Muscle layer of colon (tissue), 2 donors: ENCODE data around the gene CDK7.
"Not testable (repeated sequence)": the region's sequence is repeated elsewhere in the genome, so short reads cannot be mapped to it uniquely, and the experiment has no call there.

ENCODE experiments used
- H3K27ac ChIP-seq: one replicate; pipeline ENCODE4 v1.7.0; 2013; ENCODE audit warnings: low read depth, mild to moderate bottlenecking, low read length, moderate library complexity
- H3K27me3 ChIP-seq, 2 donors: one replicate each; pipeline ENCODE4 v1.7.0; 2013; ENCODE audit warnings: low read length in 2 of 2, mild to moderate bottlenecking in 2 of 2; ENCODE audit not compliant: insufficient read depth in 2 of 2, control insufficient read depth in 1 of 2
- H3K36me3 ChIP-seq: one replicate; pipeline ENCODE4 v1.7.0; 2013; ENCODE audit warnings: mild to moderate bottlenecking, low read length; ENCODE audit not compliant: insufficient read depth
- H3K4me1 ChIP-seq: one replicate; pipeline ENCODE4 v1.7.0; 2013; ENCODE audit warnings: mild to moderate bottlenecking, low read length; ENCODE audit not compliant: insufficient read depth
- H3K4me3 ChIP-seq, 2 donors: one replicate each; pipeline ENCODE4 v1.7.0; 2013; ENCODE audit warnings: low read length in 2 of 2, low read depth in 1 of 2, mild to moderate bottlenecking in 1 of 2, moderate library complexity in 1 of 2
- H3K9ac ChIP-seq: one replicate; pipeline ENCODE4 v1.7.0; 2013; ENCODE audit warnings: low read length
- H3K9me3 ChIP-seq: one replicate; pipeline ENCODE4 v1.7.0; 2013; ENCODE audit warnings: mild to moderate bottlenecking, low read length
- donor health status: abdominal sarcoma.
- donor health status: Adenocarcinoma of cecum.

Gene CDK7

DNA sequence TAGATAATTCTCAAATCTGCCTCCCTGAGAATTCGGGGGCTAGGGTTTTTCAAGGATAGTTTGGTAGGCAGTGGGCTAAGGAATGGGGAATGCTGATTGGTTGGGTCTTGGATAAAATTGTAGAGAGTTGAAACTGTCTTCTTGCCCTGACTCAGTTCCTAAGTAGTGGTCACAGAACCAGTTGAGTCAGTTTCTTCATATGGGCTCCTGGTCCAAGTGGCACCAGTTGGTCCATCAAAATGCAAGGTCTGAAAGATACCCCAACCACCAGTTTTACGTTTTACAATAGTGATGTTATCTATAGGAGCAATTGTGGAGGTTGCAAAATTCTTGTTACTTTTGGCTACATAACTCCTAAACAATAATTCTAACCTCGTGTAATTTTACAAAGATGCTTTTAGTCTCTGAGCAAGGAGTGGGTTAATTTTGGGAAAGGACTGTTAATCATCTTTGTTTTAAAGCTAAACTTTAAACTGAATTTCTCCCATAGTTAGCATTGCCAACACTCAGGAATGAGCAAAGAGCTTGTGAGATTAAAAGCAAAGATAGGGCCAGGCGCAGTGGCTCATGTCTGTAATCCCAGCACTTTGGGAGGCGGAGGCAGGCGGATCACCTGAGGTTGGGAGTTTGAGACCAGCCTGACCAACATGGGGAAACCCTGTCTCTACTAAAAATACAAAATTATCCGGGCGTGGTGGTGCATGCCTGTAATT is 7.7 kb downstream of the CDK7 start:
- Histone ChIP-seq H3K9me3 (no peaks in the 10 kb centered on the region), H3K27me3 (no peaks in the 10 kb centered on the region), H3K4me3 (no peak overlapping the region), H3K36me3 (peaks cover 4% of the 10 kb centered on the region), H3K9ac (no peak overlapping the region), H3K27ac (no peak overlapping the region), H3K4me1 (no peaks in the 10 kb centered on the region)

- H3K4me3 ChIP-seq, result no peak overlapping the region
- H3K9me3 ChIP-seq, result no peaks in the 10 kb centered on the region
- no peaks in the 10 kb centered on the region for H3K4me1 ChIP-seq
- no peak overlapping the region for H3K9ac ChIP-seq
- H3K27me3 ChIP-seq, result no peaks in the 10 kb centered on the region
- no peak overlapping the region for H3K27ac ChIP-seq
- no peaks in the 10 kb centered on the region for H3K36me3 ChIP-seq
Observed at GRCh38 chr5:69245031-69245430, 10.3 kb downstream of the CDK7 start.

GRCh38 chr5:69248019-69248418 is 13.3 kb downstream of the CDK7 start:
- H3K4me3 ChIP-seq, result no peak overlapping the region
- no peaks in the 10 kb centered on the region for H3K4me1 ChIP-seq
- H3K36me3 ChIP-seq, result no peaks in the 10 kb centered on the region
- H3K27me3 ChIP-seq, result no peaks in the 10 kb centered on the region
- H3K9me3 ChIP-seq, result no peaks in the 10 kb centered on the region
- H3K27ac ChIP-seq, result no peak overlapping the region
- H3K9ac ChIP-seq, result no peak overlapping the region

- Histone ChIP-seq H3K27me3 (no peaks in the 10 kb centered on the region), H3K4me1 (no peaks in the 10 kb centered on the region), H3K4me3 (no peak overlapping the region), H3K9ac (no peak overlapping the region), H3K36me3 (no peaks in the 10 kb centered on the region), H3K9me3 (no peaks in the 10 kb centered on the region), H3K27ac (no peak overlapping the region)
Observed at GRCh38 chr5:69250593-69250992, 15.9 kb downstream of the CDK7 start.

DNA sequence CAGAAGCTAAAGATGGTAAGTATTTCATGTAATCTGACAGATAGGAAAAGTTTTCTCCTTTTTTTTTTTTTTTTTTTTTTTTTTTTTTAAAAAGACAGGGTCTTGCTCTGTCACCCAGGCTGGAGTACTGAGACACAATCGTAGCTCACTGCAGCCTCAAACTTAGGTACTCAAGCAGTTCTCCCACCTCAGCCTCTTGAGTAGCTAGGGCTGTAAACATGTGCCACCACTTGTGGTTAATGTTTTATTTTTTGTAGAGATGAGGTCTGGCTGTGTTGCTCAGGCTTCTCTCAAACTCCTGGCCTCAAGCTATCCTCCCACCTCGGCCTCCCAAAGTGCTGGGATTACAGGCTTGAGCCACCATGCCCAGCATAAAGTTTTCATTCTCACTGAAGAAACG is 17.8 kb downstream of the CDK7 start:
- H3K9ac ChIP-seq, result no peak overlapping the region
- H3K4me3 ChIP-seq, result no peak overlapping the region
- H3K4me1 ChIP-seq, result no peaks in the 10 kb centered on the region
- no peak overlapping the region for H3K27ac ChIP-seq
- H3K36me3 ChIP-seq, result peaks cover 4% of the 10 kb centered on the region
- H3K27me3 ChIP-seq, result no peaks in the 10 kb centered on the region
- no peaks in the 10 kb centered on the region for H3K9me3 ChIP-seq

GRCh38 chr5:69255940-69256339 is 21.3 kb downstream of the CDK7 start:
- H3K9ac ChIP-seq, H3K9me3 ChIP-seq, H3K27ac ChIP-seq, H3K4me1 ChIP-seq, H3K27me3 ChIP-seq, H3K4me3 ChIP-seq: not testable (repeated sequence)
- peaks cover 28% of the 10 kb centered on the region for H3K36me3 ChIP-seq

- Histone ChIP-seq H3K4me3 (no peak overlapping the region), H3K27me3 (no peaks in the 10 kb centered on the region), H3K36me3 (peaks cover 38% of the 10 kb centered on the region), H3K27ac (no peak overlapping the region), H3K9ac (no peak overlapping the region), H3K9me3 (no peaks in the 10 kb centered on the region), H3K4me1 (no peaks in the 10 kb centered on the region)
Observed at GRCh38 chr5:69257577-69257976, 22.9 kb downstream of the CDK7 start.

DNA sequence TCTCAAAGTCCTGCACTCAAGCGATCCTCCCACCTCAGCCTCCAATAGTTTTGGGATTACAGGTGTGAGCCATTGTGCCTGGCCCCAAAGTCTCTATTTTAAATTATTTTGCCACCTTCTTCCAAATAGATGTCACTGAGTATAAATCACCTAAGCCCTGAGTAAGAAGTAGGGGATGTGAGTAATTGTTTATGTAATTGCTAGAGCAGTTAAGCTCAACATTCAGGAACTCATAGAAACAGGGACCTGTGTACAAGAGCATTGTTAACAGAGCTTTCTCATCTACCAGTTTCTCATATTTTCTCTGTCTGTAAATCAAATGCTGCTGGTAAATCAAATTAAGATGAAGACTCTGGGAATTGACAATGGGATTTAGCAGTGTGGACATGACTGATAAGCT is 26.3 kb downstream of the CDK7 start:
- peaks cover 59% of the 10 kb centered on the region for H3K36me3 ChIP-seq
- H3K9ac ChIP-seq, result no peak overlapping the region
- H3K27me3 ChIP-seq, result no peaks in the 10 kb centered on the region
- H3K4me3 ChIP-seq, result no peak overlapping the region
- H3K9me3 ChIP-seq, result no peaks in the 10 kb centered on the region
- H3K4me1 ChIP-seq, result no peaks in the 10 kb centered on the region
- no peak overlapping the region for H3K27ac ChIP-seq

DNA sequence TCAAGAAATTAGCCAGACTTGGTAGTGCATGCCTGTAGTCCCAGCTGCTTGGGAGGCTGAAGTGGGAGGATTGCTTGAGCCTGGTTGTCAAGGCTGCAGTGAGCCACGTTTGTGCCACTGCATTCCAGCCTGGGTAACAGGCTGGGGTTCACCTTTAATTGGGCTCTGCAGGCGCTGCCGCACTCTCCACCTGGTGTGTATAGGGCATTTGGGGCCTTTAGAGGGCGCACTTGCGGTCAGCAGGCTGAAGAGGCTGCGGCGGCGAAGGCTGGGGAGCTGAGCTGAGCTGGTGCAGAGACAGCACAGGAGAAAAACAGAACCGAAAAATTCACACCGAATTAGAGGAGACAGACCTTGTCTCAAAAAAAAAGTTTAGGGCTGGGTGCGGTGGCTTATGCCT is 31.2 kb downstream of the CDK7 start:
- no peaks in the 10 kb centered on the region for H3K4me1 ChIP-seq
- H3K9me3 ChIP-seq, result no peaks in the 10 kb centered on the region
- no peaks in the 10 kb centered on the region for H3K27me3 ChIP-seq
- no peak overlapping the region for H3K9ac ChIP-seq
- no peak overlapping the region for H3K4me3 ChIP-seq
- no peak overlapping the region for H3K27ac ChIP-seq
- H3K36me3 ChIP-seq, result peaks cover 44% of the 10 kb centered on the region

DNA sequence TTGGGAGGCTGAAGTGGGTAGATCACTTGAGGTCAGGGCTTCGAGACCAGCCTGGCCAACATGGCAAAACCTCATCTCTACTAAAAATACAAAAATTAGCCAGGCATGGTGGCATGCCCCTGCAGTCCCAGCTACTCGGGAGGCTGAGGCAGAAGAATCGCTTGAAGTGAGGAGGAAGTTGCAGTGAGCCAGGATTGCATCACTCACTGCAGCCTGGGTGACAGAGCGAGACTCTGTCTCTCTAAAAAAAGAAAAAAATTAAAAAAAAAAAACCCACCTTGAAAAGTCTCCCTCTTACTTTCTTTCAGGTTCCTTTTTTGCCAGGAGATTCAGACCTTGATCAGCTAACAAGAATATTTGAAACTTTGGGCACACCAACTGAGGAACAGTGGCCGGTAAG is 34.2 kb downstream of the CDK7 start:
- no peak overlapping the region for H3K9ac ChIP-seq
- H3K4me1 ChIP-seq, result no peaks in the 10 kb centered on the region
- H3K9me3 ChIP-seq, result no peaks in the 10 kb centered on the region
- no peak overlapping the region for H3K4me3 ChIP-seq
- no peaks in the 10 kb centered on the region for H3K27me3 ChIP-seq
- H3K36me3 ChIP-seq, result peaks cover 21% of the 10 kb centered on the region
- H3K27ac ChIP-seq, result no peak overlapping the region

DNA sequence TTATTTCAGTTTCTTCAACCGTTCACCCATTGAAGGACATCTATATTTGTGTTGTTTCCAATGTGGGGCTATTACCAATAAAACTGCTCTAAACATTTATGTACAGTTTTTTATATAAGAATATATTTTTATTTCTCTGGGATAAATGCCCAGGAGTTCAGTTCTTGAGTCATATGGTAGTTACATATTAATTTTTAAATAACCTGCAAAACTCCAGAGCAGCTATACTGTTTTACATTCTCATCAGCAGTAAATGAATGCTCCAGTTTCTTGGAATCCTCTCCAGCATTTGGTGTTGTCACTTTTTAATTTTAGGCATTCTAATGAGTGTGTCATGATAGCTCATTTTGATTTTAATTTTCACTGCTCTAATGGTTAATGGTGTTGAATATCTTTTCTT is 36.2 kb downstream of the CDK7 start:
- H3K36me3 ChIP-seq, result peaks cover 13% of the 10 kb centered on the region
- H3K27ac ChIP-seq, result no peak overlapping the region

GRCh38 chr5:69271376-69271775 is 36.7 kb downstream of the CDK7 start:
- Histone ChIP-seq H3K4me1 (no peaks in the 10 kb centered on the region), H3K9me3 (no peaks in the 10 kb centered on the region), H3K36me3 (peaks cover 13% of the 10 kb centered on the region), H3K4me3 (no peak overlapping the region), H3K9ac (no peak overlapping the region), H3K27ac (no peak overlapping the region), H3K27me3 (no peaks in the 10 kb centered on the region)

More for the DNA sequence above, 36.2 kb downstream of the CDK7 start:
- no peaks in the 10 kb centered on the region for H3K9me3 ChIP-seq
- no peaks in the 10 kb centered on the region for H3K4me1 ChIP-seq
- no peak overlapping the region for H3K4me3 ChIP-seq
- H3K27me3 ChIP-seq, result no peaks in the 10 kb centered on the region
- no peak overlapping the region for H3K9ac ChIP-seq
